ENCODE results near the gene USP48. TPM values are rescaled to one million over a fixed set of nuclear protein-coding genes. Genes with fewer than 3 reads are reported as not detected.

USP48 gene
- total RNA-seq, 2 donors from 2014 or later, result 36.2 to 47.5 TPM

DNA sequence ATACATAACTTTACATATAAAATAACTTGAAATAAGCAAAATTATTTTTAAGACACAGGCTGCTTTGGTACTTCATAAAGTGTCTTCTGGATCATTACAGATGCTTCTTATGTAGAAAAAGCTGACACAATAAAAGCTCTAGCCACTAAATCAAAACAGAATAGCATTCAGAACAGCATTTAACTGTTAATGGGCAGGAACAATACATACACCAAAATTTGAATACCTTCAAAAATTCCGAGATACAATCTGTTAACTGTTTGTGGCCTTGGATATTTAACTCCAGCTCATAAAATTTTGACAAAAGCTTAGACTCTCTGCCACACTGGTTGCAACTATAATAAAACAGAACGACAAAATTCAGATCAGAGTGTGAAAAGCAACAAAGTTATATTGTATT is 31.7 kb downstream of the USP48 start:
- Histone ChIP-seq H3K27ac (no peak overlapping the region), H3K9me3 (no peaks in the 10 kb centered on the region), H3K4me1 (replicated peaks) (no peaks in the 10 kb centered on the region), H3K36me3 (peaks cover 0 to 10% of the 10 kb centered on the region in 2 donors), H3K27me3 (replicated peaks; ENCODE audit: insufficient read depth) (no peaks in the 10 kb centered on the region), H3K4me3 (no peak overlapping the region)
- 61% methylated on average over 2 of the region's 2 CpGs for WGBS
- no peak for DNase-seq (ENCODE audit: low spot score)
- intact Hi-C loops (cut with DNase I), result no loop called here
- TF ChIP-seq, protein P1, sequence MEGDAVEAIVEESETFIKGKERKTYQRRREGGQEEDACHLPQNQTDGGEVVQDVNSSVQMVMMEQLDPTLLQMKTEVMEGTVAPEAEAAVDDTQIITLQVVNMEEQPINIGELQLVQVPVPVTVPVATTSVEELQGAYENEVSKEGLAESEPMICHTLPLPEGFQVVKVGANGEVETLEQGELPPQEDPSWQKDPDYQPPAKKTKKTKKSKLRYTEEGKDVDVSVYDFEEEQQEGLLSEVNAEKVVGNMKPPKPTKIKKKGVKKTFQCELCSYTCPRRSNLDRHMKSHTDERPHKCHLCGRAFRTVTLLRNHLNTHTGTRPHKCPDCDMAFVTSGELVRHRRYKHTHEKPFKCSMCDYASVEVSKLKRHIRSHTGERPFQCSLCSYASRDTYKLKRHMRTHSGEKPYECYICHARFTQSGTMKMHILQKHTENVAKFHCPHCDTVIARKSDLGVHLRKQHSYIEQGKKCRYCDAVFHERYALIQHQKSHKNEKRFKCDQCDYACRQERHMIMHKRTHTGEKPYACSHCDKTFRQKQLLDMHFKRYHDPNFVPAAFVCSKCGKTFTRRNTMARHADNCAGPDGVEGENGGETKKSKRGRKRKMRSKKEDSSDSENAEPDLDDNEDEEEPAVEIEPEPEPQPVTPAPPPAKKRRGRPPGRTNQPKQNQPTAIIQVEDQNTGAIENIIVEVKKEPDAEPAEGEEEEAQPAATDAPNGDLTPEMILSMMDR (IDR thresholded peaks at IDR 0.05), result no peak
- no peak for TF ChIP-seq POLR2A (IDR thresholded peaks at IDR 0.05)
- TF ChIP-seq POLR2AphosphoS5 (IDR thresholded peaks at IDR 0.05), result no peak

DNA sequence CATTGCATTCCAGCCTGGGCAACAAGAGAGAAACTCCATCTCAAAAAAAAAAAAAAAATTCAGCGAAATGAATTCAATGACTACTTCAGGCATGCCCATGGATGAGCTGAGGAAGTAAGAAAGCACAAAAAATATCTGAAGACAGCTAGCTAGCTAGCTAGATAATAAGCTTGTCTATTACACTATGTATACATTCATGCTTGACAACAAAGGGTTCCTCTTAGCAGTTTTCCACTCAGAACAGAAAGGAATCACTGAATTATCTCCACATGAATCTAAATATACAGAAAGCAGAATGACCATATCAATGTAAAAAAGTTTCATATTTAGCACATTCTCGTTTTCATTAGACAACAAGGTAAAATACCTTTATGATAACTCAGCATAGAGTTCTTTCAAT is 32.1 kb downstream of the USP48 start:
- no peak overlapping the region for H3K4me3 ChIP-seq
- no peaks in the 10 kb centered on the region for H3K27me3 ChIP-seq (replicated peaks; ENCODE audit: insufficient read depth)
- peaks cover 0 to 10% of the 10 kb centered on the region in 2 donors for H3K36me3 ChIP-seq
- no peak for DNase-seq (ENCODE audit: low spot score)
- intact Hi-C loops (cut with DNase I), result no loop called here
- no peak overlapping the region for H3K27ac ChIP-seq
- TF ChIP-seq POLR2AphosphoS5 (IDR thresholded peaks at IDR 0.05) (no peak), POLR2A (IDR thresholded peaks at IDR 0.05) (no peak)
- TF ChIP-seq, protein P1 (IDR thresholded peaks at IDR 0.05), result no peak
- H3K9me3 ChIP-seq, result no peaks in the 10 kb centered on the region
- H3K4me1 ChIP-seq (replicated peaks), result no peaks in the 10 kb centered on the region
- 44% methylated on average over 2 of the region's 2 CpGs for WGBS

DNA sequence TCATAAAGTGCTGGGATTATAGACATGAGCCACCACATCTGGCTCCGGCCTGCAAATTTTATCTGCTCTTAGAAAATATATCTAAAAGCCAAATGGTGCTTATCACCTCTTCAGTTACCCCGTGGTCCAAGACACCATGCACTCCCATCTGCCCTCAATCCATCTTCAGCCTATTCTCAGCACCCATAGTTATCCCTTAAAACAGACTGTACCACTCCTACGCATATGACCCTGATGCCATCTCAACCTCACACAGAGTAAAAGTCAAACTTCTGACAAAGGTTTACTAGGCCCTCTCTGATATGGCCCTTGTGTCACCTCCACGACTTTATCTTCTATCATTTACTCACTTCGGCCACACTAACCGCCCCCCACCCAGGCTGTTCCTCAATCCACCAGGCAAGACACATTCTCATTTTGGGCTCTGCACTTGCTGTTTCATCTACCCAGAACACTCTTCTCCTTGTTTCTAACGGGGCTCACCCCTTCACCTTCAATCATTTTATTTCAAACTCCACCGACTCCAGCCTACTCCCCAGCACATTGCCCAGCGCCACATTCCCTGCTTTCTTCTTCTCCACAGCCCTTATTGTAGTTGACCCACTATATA is 33.0 kb downstream of the USP48 start:
- no peak for DNase-seq (ENCODE audit: low spot score)
- H3K4me1 ChIP-seq (replicated peaks), result no peaks in the 10 kb centered on the region
- 82% methylated on average over 9 of the region's 9 CpGs for WGBS
- no peaks in the 10 kb centered on the region for H3K9me3 ChIP-seq
- no peak overlapping the region for H3K27ac ChIP-seq
- TF ChIP-seq, protein P1 (IDR thresholded peaks at IDR 0.05), result no peak
- TF ChIP-seq POLR2A (IDR thresholded peaks at IDR 0.05) (no peak), POLR2AphosphoS5 (IDR thresholded peaks at IDR 0.05) (no peak)
- no peaks in the 10 kb centered on the region for H3K27me3 ChIP-seq (replicated peaks; ENCODE audit: insufficient read depth)
- H3K36me3 ChIP-seq, result peaks cover 0 to 10% of the 10 kb centered on the region in 2 donors
- intact Hi-C loops (cut with DNase I), result no loop called here
- H3K4me3 ChIP-seq, result no peak overlapping the region

DNA sequence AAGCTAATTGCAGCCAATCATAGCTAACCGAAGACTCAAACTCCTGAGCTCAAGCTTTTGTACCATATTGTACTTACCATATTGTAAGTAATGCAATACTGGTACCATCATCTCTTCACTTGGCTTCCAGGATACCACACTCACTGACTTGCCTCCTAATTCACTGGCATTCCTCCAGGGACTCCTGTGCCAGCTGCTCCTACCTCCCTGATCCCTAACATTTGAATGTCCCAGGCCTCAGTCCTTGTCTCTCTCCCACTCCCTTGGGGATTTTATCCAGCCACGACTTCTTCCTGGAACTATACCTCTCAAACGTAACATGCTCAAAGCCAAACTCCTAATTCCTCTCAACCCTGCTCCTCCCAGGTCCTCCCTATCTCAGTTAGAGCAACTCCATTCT is 33.8 kb downstream of the USP48 start:
- Histone ChIP-seq H3K4me1 (replicated peaks) (no peaks in the 10 kb centered on the region), H3K27ac (no peak overlapping the region), H3K27me3 (replicated peaks; ENCODE audit: insufficient read depth) (no peaks in the 10 kb centered on the region), H3K36me3 (peaks cover 0 to 4% of the 10 kb centered on the region in 2 donors), H3K4me3 (no peak overlapping the region), H3K9me3 (no peaks in the 10 kb centered on the region)
- TF ChIP-seq POLR2A (IDR thresholded peaks at IDR 0.05) (no peak), POLR2AphosphoS5 (IDR thresholded peaks at IDR 0.05) (no peak)
- TF ChIP-seq, protein P1 (IDR thresholded peaks at IDR 0.05), result no peak
- no peak for DNase-seq (ENCODE audit: low spot score)
- intact Hi-C loops (cut with DNase I), result no loop called here
- 85% methylated on average over 3 of the region's 3 CpGs for WGBS

DNA sequence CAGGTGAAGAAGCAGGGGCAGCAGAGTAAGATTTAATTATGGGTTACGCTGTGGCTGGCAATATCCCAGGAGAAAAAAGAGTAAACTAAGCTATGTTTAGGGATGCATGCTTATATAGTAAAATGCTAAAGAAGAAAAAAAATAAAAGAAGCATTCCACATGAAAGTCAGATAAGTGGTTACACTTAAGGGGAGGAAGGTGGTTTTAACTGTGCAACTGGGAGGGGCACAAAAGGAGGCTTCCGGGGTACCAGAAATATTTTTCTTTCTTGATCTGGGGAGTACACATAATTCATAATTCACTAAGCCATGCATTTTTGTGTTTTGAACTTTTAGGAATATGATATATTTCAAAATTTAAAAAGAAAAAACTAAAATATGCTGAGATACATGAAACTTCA is 39.5 kb downstream of the USP48 start:
- 97% methylated on average over 2 of the region's 2 CpGs for WGBS
- intact Hi-C loops (cut with DNase I), result no loop called here

More for the DNA sequence above, 39.5 kb downstream of the USP48 start:
- no peak for TF ChIP-seq POLR2A (IDR thresholded peaks at IDR 0.05)
- TF ChIP-seq, protein P1 (IDR thresholded peaks at IDR 0.05), result no peak
- no peak for TF ChIP-seq POLR2AphosphoS5 (IDR thresholded peaks at IDR 0.05)
- H3K36me3 ChIP-seq, result no peaks in the 10 kb centered on the region
- no peak overlapping the region for H3K27ac ChIP-seq
- no peak overlapping the region for H3K4me3 ChIP-seq
- DNase-seq (ENCODE audit: low spot score), result no peak
- H3K9me3 ChIP-seq, result no peaks in the 10 kb centered on the region
- H3K4me1 ChIP-seq (replicated peaks), result no peaks in the 10 kb centered on the region
- no peaks in the 10 kb centered on the region for H3K27me3 ChIP-seq (replicated peaks; ENCODE audit: insufficient read depth)

Data from prostate gland (tissue), 2 donors.